Measurements from ENCODE around the gene ILDR1.

DNA sequence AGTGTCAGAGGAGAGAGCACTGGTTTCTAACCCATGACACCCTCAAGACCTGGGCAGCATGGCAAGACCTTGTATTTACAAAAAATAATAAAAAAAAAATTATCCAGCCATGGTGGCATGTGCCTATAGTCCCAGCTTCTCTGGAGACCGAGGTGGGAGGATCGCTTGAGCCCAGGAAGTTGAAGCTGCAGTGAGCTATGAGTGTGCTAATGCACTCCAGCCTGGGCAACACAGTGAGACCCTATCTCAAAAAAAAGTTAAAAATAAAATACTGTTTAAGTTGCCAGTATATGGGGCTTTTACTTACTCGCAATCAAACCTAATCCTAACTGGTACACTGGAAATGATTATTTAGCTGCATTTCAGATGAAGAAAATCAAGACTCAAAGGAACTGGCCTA lies 20.2 kb downstream of the ILDR1 start:
- TF ChIP-seq POLR2A (IDR thresholded peaks at IDR 0.05) = no peak
- TF ChIP-seq, protein P1, sequence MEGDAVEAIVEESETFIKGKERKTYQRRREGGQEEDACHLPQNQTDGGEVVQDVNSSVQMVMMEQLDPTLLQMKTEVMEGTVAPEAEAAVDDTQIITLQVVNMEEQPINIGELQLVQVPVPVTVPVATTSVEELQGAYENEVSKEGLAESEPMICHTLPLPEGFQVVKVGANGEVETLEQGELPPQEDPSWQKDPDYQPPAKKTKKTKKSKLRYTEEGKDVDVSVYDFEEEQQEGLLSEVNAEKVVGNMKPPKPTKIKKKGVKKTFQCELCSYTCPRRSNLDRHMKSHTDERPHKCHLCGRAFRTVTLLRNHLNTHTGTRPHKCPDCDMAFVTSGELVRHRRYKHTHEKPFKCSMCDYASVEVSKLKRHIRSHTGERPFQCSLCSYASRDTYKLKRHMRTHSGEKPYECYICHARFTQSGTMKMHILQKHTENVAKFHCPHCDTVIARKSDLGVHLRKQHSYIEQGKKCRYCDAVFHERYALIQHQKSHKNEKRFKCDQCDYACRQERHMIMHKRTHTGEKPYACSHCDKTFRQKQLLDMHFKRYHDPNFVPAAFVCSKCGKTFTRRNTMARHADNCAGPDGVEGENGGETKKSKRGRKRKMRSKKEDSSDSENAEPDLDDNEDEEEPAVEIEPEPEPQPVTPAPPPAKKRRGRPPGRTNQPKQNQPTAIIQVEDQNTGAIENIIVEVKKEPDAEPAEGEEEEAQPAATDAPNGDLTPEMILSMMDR (IDR thresholded peaks at IDR 0.05) = no peak

Measured in thyroid gland (tissue), 4 donors.